MM.1S (cell line): ENCODE measurements around the gene SAMD4A.

Experiments used
- DNase-seq: peaks from one replicate; pipeline ENCODE4 v3.0.0-alpha.2; 2015
- H2AFZ ChIP-seq: fragments of 300-600 bp; sonication (generic); 2 replicates; pipeline ENCODE4 v1.6.0; 2016; ENCODE audit warnings: antibody characterized with exemption, low read length
- H3F3A ChIP-seq: fragments of 300-600 bp; sonication (generic); 2 replicates; pipeline ENCODE4 v1.6.1; 2016; ENCODE audit warnings: mild to moderate bottlenecking, antibody characterized with exemption, low read length, moderate library complexity, mixed read lengths; ENCODE audit not compliant: insufficient read depth
- H3K27ac ChIP-seq: fragments of 300-600 bp; sonication (generic); 2 replicates; pipeline ENCODE4 v1.5.1; 2016; ENCODE audit warnings: mild to moderate bottlenecking, low read length
- H3K27me3 ChIP-seq: fragments of 300-600 bp; sonication (generic); replicated peaks from 2 replicates; pipeline ENCODE4 v1.6.0; 2016; ENCODE audit warnings: low read length; ENCODE audit not compliant: insufficient read depth
- H3K36me3 ChIP-seq: fragments of 300-600 bp; sonication (generic); replicated peaks from 2 replicates; pipeline ENCODE4 v1.6.1; 2016; ENCODE audit warnings: mild to moderate bottlenecking, low read length, mixed read lengths; ENCODE audit not compliant: insufficient read depth
- H3K4me1 ChIP-seq: fragments of 300-600 bp; sonication (generic); 2 replicates; pipeline ENCODE4 v1.6.1; 2016; ENCODE audit warnings: low read length, mixed read lengths
- H3K4me2 ChIP-seq: fragments of 300-600 bp; sonication (generic); 2 replicates; pipeline ENCODE4 v1.6.0; 2016; ENCODE audit warnings: low read depth, low read length
- H3K4me3 ChIP-seq: fragments of 300-600 bp; sonication (generic); 2 replicates; pipeline ENCODE4 v1.5.1; 2016; ENCODE audit warnings: low read length, mixed read lengths
- H3K79me2 ChIP-seq: fragments of 300-600 bp; sonication (generic); 2 replicates; pipeline ENCODE4 v1.6.1; 2016; ENCODE audit warnings: mixed run types, low read length, mixed read lengths
- H3K9ac ChIP-seq: fragments of 300-600 bp; sonication (generic); 2 replicates; pipeline ENCODE4 v1.6.1; 2016; ENCODE audit warnings: low read length, mixed read lengths
- H3K9me2 ChIP-seq: fragments of 300-600 bp; sonication (generic); replicated peaks from 2 replicates; pipeline ENCODE4 v1.6.1; 2016; ENCODE audit warnings: mild to moderate bottlenecking, low read length, mixed read lengths; ENCODE audit not compliant: insufficient read depth
- H3K9me3 ChIP-seq: fragments of 300-600 bp; sonication (generic); replicated peaks from 2 replicates; pipeline ENCODE4 v1.6.1; 2016; ENCODE audit warnings: mild to moderate bottlenecking, low read length, mixed read lengths; ENCODE audit not compliant: insufficient read depth
- H4K20me1 ChIP-seq: fragments of 300-600 bp; sonication (generic); 2 replicates; pipeline ENCODE4 v1.6.1; 2016; ENCODE audit warnings: mild to moderate bottlenecking, low read length, moderate library complexity, mixed read lengths; ENCODE audit not compliant: insufficient read depth
- CTCF ChIP-seq: fragments of 300-600 bp; sonication (generic); IDR thresholded peaks from 2 replicates; pipeline ENCODE4 v1.5.1; 2016; ENCODE audit warnings: antibody characterized with exemption, low read length, mixed read lengths
- EZH2 ChIP-seq: fragments of 300-600 bp; sonication (generic); optimal IDR thresholded peaks from 2 replicates; pipeline ENCODE3; 2017; ENCODE audit warnings: low read depth, mild to moderate bottlenecking, antibody characterized with exemption, low read length, mixed read lengths
- EZH2phosphoT487 ChIP-seq: fragments of 300-600 bp; sonication (generic); IDR thresholded peaks from 2 replicates; pipeline ENCODE4 v1.6.1; 2018; ENCODE audit warnings: antibody characterized with exemption, low read length

The SAMD4A gene

GRCh38 chr14:54776361-54777001, 209.6 kb downstream of the SAMD4A start:
- DNase-seq: no peak
- H3K27me3 ChIP-seq: no peaks in the 10 kb centered on the region
- H3K4me3 ChIP-seq: no peak overlapping the region
- no peaks in the 10 kb centered on the region for H3K36me3 ChIP-seq
- no peaks in the 10 kb centered on the region for H3K79me2 ChIP-seq
- H3K9ac ChIP-seq: no peak overlapping the region
- peaks cover 11% of the 10 kb centered on the region for H3K4me1 ChIP-seq
- H3K9me2 ChIP-seq: no peaks in the 10 kb centered on the region
- H3F3A ChIP-seq: peaks cover 11% of the 10 kb centered on the region
- no peaks in the 10 kb centered on the region for H3K9me3 ChIP-seq
- no peak for TF ChIP-seq EZH2
- no peak for TF ChIP-seq EZH2phosphoT487
- no peak for TF ChIP-seq CTCF
- no peak overlapping the region for H3K4me2 ChIP-seq
- H2AFZ ChIP-seq: no peak overlapping the region
- H3K27ac ChIP-seq: no peak overlapping the region
- H4K20me1 ChIP-seq: no peaks in the 10 kb centered on the region

- no peak for TF ChIP-seq EZH2phosphoT487
- no peak for TF ChIP-seq EZH2
- no peak for TF ChIP-seq CTCF
- no peak overlapping the region for H3K4me2 ChIP-seq
- no peaks in the 10 kb centered on the region for H3K36me3 ChIP-seq
- no peaks in the 10 kb centered on the region for H3K9me3 ChIP-seq
- no peak overlapping the region for H3K9ac ChIP-seq
- H3K79me2 ChIP-seq: no peaks in the 10 kb centered on the region
- no peaks in the 10 kb centered on the region for H4K20me1 ChIP-seq
- DNase-seq: no peak
- H3F3A ChIP-seq: peaks cover 11% of the 10 kb centered on the region
- peaks cover 8% of the 10 kb centered on the region for H3K4me1 ChIP-seq
- no peak overlapping the region for H3K27ac ChIP-seq
- no peaks in the 10 kb centered on the region for H3K27me3 ChIP-seq
- H2AFZ ChIP-seq: no peak overlapping the region
- H3K4me3 ChIP-seq: no peak overlapping the region
- no peaks in the 10 kb centered on the region for H3K9me2 ChIP-seq
Measured at GRCh38 chr14:54777395-54777794, 210.5 kb downstream of the SAMD4A start.

- H3K9me2 ChIP-seq: no peaks in the 10 kb centered on the region
- H3F3A ChIP-seq: peaks cover 1% of the 10 kb centered on the region; the same call in 1 of the 2 replicates
- no peak overlapping the region for H2AFZ ChIP-seq
- no peaks in the 10 kb centered on the region for H3K9me3 ChIP-seq
- no peak overlapping the region for H3K4me3 ChIP-seq
- H3K27me3 ChIP-seq: no peaks in the 10 kb centered on the region
- H3K36me3 ChIP-seq: no peaks in the 10 kb centered on the region
- no peaks in the 10 kb centered on the region for H3K79me2 ChIP-seq
- no peaks in the 10 kb centered on the region for H3K4me1 ChIP-seq
- TF ChIP-seq EZH2phosphoT487 (no peak), CTCF (no peak), EZH2 (no peak)
- no peaks in the 10 kb centered on the region for H4K20me1 ChIP-seq
- no peak overlapping the region for H3K9ac ChIP-seq
- no peak for DNase-seq
- H3K27ac ChIP-seq: no peak overlapping the region
- H3K4me2 ChIP-seq: no peak overlapping the region
Measured at GRCh38 chr14:54778618-54779345, 211.9 kb downstream of the SAMD4A start.
